ENCODE measurements around the gene TBC1D30.

DNA sequence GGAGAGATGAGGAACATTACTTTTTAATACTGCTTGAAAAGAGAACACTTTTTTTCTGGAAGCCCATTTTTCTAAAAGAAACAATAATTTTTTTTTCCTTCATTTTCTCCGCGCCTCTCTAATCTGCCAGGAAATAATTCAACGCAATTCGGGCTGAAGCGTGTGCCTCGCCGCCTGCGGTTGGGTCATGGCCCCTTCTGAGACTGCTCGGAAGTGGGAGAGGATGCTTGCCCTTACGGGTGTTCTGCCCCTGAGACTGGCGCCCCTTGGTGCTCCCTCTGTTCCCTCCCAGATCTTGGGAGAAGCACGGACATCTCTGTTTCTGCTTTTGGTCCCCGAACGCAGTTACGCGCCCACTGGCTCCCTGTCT lies 332 bp upstream of the TBC1D30 start:
- TF ChIP-seq, protein P1, sequence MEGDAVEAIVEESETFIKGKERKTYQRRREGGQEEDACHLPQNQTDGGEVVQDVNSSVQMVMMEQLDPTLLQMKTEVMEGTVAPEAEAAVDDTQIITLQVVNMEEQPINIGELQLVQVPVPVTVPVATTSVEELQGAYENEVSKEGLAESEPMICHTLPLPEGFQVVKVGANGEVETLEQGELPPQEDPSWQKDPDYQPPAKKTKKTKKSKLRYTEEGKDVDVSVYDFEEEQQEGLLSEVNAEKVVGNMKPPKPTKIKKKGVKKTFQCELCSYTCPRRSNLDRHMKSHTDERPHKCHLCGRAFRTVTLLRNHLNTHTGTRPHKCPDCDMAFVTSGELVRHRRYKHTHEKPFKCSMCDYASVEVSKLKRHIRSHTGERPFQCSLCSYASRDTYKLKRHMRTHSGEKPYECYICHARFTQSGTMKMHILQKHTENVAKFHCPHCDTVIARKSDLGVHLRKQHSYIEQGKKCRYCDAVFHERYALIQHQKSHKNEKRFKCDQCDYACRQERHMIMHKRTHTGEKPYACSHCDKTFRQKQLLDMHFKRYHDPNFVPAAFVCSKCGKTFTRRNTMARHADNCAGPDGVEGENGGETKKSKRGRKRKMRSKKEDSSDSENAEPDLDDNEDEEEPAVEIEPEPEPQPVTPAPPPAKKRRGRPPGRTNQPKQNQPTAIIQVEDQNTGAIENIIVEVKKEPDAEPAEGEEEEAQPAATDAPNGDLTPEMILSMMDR (IDR thresholded peaks at IDR 0.05; ENCODE audit: insufficient read depth, low read length, poor library complexity, severe bottlenecking): no peak
- no peak for TF ChIP-seq EZH2phosphoT487 (conservative IDR thresholded peaks at IDR 0.05; ENCODE audit: low read length)

Measured in SU-DHL-6 (cell line).